Skeletal muscle cell (primary cell): ENCODE data around the gene SPG11.

Source experiments
- DNase-seq: peaks from one replicate; pipeline ENCODE4 v3.0.0-alpha.2; 2010; ENCODE audit warnings: low read depth
- H3K4me3 ChIP-seq: 2 replicates; pipeline ENCODE4 v1.5.1; 2011; ENCODE audit warnings: low read depth, mild to moderate bottlenecking, control low read depth, low read length, moderate library complexity

Gene SPG11

DNA sequence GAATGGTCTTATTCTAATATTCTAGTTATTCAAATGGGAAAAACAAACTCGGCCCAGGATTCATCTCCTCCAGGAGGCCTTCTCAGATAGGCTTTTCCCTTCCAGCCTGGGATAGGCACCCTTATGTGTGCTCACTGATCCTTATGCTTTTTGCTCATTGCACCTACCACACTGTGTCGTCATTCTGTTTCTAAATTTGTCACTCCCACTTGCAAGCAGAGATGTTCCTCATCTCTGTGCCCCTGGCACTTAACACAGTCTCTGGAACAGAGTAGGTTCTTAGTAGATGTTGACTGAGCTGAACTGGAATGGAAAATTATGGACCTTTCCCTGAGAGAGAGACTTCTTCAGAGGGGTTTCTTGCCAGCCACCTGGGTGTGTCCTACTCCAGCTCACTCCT, 18.7 kb upstream of the SPG11 start:
- no peak for DNase-seq
- no peak overlapping the region for H3K4me3 ChIP-seq

DNA sequence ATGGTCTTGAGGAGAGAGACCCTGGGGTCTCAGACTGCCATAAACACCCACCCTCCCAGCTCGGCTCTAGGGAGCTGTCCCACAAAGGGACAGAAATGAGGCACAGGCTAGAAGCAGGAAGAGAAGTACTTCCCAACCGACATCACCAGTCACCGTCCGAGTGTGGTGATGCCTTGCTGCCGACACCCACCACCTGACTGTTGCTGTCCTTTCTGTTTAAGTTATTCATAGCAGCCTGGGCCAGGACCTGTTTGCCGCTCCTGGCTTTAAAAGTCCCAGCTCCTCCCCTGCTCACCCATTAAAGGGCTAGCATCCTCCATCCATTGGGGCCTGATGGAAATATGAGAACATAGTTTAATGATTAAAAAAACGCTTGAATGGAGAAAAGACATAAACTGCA, 13.2 kb upstream of the SPG11 start:
- DNase-seq: no peak
- no peak overlapping the region for H3K4me3 ChIP-seq

DNA sequence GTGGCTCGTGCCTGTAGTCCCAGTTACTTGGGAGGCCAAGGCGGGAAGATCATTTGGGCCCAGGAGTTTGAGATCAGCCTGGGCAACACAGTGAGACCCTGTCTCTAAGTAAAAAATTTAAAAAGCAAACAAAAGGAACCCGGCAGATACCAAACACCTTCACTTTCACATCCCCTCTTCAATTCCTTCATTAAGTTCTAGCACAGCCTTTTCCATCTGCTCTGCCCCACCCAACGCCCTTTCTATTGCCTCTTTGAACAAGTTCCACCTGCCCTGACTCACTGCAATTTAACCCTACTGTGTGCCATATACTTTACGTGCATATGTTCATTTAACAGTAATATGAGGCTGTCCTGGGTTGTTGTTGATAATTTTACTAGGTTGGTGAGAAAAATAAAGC, 12.4 kb upstream of the SPG11 start:
- DNase-seq: no peak
- no peak overlapping the region for H3K4me3 ChIP-seq

DNA sequence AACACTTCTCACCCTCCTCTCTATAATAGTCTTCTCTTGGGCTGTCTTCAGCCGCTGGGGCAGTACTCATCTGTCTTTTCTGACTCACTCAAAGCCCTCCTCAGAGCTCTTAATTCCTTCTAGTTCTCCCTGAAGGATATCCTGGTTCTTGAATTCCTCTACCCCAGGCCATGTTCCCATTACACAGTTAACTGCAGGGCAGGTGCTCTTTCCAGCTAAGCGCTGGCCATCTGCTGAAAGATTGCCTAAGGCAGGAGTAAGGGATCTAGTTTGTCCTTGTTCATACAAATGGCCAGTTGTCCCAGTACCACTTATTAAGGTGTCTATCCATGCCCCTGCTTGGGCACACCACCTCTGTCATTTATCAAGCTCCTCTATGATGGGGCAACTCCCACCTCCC, 10.2 kb upstream of the SPG11 start:
- H3K4me3 ChIP-seq: no peak overlapping the region
- DNase-seq: no peak

DNA sequence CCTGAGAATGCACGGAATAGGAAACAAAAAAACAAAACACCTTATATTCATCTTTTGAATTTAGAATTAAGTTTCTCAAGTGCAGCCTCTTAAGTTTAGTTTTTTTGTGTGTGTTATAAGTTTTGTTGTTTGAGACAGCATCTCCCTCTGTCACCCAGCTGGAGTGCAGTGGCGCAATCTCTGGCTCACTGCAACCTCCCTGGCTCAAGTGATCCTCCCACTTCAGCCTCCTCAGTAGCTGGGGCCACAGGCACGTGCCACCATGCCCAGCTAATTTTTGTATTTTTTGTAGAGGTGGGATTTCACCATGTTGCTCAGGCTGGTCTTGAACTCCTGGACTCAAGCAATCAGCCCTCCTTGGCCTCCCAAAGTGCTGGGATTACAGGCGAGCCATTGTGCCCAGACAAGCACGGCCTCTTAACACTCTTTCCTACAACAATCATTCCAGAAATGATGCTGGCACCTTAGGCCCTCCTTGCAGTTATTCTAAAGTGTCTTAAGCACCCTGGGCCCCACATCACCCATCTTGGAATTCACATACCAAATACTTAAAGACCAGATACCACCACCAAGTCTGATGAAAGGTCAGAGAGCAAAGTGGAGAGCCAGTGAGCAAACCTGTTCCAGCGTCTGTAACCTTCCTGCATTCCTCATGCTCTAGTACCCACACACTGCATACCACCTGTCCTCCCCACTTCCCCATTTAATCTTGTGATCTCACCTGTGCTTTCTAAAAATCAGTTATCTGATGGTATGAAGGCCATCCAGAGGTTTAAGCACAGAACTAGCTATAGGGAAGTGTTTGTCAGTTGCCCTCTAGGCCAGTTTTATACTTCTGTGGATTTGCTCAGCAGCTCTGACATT, 6.9 kb upstream of the SPG11 start:
- H3K4me3 ChIP-seq: no peak overlapping the region
- no peak for DNase-seq

DNA sequence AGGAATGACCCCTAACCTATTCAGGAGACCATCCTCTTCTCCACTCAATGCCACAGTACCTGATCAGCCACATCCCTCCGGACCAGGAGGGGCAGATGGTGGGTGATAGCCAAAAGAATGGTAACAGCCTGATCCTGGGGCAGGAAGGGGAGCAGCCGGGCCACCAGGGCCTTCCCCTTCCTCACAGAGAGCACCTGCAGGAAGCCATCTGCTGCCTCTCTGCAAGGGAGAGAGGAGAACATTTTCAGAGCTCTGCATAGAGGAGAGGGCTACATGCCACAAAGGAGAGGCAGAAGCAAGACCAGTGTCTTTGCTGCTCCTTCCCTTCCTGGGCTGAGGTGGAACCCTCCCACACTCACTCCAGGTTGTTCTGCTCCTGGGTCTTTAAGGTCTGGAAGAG, 5.5 kb upstream of the SPG11 start:
- H3K4me3 ChIP-seq: no peak overlapping the region
- no peak for DNase-seq

DNA sequence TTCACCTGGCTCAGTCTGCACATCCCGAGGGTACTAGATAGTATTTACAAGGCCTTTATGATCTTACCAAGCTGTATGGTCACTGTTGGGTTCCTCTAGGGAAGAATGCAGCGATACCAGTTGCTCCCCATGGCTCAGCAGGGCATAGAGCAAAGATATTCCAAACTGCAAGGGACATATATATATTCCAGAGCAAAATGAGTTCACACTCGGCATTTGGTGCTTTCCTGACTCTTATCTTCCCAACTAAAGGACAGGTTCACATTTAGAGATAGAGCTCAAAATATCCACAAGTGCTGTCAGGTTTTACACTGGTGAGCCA, 3.5 kb upstream of the SPG11 start:
- no peak overlapping the region for H3K4me3 ChIP-seq
- no peak for DNase-seq

DNA sequence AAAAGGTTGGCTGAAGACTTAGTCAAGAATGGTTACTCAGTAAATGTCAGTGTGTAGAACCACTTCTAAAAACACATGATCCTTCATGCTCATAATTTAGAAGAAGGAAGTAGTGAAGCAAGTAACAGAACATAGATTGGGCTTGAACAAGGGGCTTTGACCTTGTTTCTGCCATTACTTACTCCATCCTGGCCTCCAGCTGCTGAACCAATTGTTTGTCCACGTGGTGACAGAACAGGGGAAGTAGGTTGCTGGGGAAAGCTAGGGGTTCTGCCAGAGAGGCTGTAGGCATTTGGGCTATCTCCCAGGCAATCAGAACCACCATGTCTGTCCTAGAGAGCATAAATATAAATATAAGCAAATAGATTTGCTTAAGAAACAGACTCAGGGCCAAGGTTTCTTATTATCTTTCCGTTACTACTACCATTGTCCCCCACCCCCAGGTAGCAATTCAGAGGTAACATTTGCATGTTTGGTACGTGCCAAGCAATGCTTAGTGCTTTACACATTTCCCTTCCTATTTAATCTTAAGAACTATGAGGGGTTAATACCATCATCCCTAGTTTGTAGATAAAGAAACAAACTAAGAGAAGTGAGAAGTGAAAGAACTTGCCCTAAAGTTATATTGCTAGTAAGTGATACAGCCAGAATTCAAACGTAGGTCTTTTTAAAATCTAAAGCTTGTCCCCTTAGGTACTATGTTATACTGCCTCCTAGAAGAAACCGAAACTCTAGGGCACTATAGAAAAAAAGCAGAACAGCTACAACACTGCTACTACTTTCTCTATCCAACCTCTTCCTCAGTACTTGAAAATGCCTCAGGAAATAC, 3.0 kb upstream of the SPG11 start:
- no peak for DNase-seq
- H3K4me3 ChIP-seq: no peak overlapping the region

DNA sequence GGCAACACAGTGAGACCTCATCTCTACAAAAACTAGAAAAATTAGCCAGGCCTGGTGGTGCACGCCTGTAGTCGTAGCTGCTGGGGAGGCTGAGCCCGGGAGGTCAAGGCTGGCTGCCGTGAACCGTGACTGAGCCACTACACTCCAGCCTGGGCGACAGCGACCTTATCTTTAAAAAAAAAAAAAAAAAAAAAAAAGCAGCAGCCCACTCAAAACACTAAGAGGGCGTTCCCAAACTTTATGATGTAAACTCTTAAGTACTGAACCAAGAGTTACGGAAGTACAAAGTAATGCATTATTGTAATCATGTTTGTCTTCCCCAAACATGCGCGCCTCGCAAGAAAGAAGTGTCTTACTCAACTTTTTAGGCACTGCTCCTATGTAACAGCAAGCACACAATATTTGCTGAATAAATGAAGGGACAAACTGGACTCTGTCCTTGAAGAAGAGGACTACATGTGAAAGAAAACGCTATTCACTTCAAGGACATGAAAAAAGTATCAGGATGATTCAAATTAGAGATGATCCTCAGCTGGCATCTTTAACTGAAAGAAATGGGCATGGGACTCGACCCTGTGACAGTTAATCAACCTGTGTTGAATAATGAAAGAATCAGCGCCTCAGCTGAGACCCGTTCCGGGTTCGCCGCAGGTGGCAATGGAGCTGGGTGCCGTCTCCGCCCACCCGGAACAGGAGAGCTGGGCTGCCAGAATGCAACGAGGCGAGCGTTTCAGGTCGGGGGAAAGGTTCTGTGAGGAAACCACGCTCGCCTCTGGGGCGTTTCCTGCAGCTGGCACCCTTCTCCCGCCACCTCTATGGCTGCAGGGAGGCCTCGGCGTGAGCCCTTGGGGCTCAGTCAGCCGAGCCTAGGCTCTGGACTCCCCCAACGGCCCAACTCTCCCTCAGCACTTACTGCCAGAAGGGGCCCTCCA, 718 bp downstream of the SPG11 start:
- DNase-seq: no peak

DNA sequence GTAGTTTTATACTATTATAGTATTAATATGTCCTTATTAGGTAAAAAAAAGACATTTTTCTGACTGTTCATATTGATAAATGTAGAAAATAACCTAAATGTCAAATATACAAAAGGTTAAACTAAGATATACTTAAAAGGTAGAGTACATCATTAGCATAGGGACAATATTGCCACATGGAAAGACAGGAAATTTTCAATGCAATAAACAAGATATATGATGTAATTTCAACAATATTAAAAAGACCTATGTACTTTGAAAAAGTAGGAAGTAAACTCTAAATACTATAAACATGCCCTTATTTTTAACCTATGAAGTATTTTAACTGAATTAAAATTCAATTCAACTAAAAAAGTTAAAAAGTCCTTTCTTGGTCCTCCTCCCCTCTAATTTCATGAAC, 1.9 kb downstream of the SPG11 start:
- H3K4me3 ChIP-seq: no peak overlapping the region
- DNase-seq: no peak

More for the DNA sequence above, 718 bp downstream of the SPG11 start:
- H3K4me3 ChIP-seq: peak overlapping the region; percentile 99

DNA sequence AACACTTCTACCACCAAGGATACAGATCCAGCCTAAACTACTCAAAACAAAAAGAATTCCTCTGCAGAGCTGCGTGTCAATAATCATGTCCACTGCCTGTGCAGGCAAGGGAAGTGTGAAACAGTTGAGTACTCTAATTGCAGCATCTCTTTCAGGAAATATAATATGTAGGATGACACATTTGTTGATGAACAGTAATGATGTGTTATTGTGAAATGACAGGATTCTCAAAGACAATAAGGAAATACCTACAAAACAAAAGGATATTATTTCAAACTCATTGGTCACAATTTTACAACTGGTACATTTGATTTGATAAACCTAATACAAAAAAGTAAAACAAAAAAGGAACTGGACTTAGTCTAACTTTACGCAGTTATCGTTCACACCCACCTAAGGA, 4.4 kb downstream of the SPG11 start:
- no peak overlapping the region for H3K4me3 ChIP-seq
- no peak for DNase-seq

DNA sequence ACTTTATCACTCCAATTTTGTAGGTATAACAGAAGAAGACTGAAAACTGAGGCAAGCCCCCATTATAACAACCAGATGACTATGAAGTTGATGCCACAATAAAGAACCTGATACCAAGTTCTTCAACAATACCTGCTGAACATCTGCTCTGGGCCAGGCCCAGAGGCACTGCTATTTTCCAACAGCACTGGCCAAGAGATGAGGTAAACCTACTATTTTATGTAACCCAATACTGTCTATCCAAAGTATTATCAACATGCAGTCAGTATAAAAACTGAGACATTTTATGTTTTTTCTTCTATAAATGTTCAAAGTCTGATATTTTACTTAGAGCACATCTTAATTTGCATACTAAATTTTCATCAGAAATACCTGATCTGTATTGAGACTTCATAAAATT, 6.1 kb downstream of the SPG11 start:
- H3K4me3 ChIP-seq: no peak overlapping the region
- no peak for DNase-seq

DNA sequence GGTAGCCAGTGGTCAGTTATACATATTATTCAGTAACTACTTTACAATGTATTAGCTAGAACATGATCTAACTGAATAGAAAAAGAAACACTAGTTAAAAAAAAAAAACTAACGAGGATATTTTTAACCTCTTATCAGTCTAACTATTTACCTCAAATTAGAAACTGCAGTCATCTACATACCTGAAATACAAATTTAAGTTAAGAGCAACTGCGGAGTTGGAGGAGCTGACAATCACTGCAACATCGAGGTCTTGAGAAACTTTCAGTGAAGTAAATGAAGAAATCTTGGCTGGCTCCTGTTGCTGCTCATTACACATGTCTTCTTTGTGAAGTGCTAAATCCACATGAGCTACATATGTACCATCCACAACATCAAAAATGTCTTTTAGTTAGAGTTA, 6.5 kb downstream of the SPG11 start:
- no peak overlapping the region for H3K4me3 ChIP-seq
- no peak for DNase-seq

DNA sequence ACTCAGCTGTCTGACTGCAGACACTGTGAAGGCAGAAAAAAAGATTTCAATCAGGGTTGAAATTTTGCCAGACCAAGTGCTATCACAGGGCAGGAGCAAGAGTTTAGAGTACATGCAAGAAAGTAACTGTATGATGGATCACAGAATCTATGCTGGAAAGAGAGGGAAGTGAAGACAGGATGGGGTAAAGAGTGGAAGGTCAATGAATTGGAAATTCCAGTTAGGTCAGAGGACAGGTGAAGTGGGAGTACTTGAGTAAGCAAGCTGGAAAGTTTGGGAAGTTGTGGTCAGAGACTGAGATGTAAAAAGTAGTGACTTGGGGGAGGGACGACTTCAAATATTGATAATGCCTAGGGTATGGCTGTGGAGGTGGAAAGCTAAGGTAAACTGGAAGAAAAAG, 7.2 kb downstream of the SPG11 start:
- no peak overlapping the region for H3K4me3 ChIP-seq
- DNase-seq: no peak

DNA sequence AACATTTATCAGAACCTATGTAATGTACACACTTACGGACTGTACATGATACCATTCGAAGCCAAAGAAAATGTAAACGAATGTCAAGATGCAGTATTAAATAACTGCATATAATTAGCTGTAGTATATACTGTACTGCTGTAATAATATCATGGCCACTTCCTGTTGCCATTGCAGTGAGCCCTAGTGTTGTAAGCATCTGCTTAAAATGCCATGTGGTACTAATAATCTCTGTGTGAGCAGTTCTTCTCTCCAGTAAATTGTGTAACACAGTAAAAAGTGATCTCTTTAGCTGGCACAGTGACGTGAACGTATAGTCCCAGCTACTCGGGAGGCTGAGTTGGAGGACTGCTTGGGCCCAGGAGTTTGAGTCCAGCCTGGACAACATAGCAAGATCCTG, 8.6 kb downstream of the SPG11 start:
- H3K4me3 ChIP-seq: no peak overlapping the region
- DNase-seq: no peak

DNA sequence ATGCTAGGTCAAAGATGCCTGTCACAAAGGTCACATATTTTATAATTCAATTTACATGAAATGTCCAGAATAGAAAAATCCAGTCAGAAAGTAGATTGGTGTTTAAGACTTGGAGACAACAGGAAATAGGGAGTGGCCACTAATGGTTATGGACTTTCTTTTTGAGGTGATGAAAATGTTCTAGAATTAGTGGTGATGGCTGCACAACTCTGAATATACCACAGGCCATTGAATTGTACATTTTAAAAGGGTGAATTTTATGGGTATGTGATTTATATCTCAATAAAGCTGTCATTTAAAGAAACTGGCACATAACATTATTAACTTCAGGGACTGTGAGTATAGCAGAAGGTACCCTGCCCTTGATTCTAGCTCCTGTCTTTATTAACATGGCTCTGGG, 15.8 kb downstream of the SPG11 start:
- no peak for DNase-seq
- H3K4me3 ChIP-seq: no peak overlapping the region

DNA sequence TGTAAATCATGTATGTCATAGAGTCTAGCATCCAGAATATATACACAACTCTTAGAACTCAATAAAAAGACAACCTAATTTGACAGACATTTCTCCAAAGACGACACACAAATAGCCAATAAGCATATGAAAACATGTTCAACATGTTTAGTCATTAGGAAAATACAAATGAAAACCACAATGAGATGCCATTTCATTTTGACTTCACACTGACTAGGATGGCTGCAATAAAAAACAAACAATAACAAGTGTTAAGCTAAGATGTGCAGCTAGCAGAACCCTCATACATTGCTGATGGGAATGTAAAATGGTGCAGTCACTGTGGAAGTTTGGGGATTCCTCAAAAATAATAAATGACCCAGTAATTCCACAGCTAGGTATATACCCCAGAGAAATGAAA, 16.4 kb downstream of the SPG11 start:
- no peak overlapping the region for H3K4me3 ChIP-seq
- no peak for DNase-seq

DNA sequence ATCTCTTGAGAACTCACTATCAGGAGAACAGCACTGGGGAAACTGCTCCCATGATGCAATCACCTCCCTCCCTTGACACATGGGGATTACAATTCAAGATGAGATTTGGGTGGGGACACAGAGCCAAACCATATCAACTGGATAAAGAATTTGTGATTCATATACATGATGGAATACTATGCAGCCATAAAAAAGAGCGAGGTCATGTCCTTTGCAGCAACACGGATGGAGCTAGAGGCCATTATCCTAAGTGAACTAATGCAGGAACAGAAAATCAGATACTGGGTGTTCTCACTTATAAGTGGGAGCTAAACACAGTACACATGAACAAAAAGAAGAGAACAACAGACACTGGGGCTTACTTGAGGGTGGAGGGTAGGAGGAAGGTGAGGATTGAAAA, 17.0 kb downstream of the SPG11 start:
- DNase-seq: no peak
- H3K4me3 ChIP-seq: no peak overlapping the region

DNA sequence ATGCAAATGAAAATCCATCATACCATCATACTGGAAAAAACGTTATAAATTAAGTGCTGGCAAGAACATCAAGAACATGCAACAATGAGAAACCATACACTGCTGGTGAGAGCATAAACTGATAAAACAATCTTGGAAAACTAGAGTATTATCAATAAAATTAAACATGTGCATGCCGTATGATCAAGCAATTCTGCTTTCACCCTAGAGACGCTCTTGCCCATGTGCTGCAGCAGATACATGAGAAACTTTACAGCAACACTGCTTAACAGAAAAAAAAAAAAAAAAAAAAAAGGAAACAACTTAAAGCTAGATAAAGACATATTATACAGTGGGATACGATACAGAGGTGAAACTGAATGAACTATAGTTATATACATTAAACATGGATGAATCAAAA, 21.8 kb downstream of the SPG11 start:
- DNase-seq: no peak
- no peak overlapping the region for H3K4me3 ChIP-seq

DNA sequence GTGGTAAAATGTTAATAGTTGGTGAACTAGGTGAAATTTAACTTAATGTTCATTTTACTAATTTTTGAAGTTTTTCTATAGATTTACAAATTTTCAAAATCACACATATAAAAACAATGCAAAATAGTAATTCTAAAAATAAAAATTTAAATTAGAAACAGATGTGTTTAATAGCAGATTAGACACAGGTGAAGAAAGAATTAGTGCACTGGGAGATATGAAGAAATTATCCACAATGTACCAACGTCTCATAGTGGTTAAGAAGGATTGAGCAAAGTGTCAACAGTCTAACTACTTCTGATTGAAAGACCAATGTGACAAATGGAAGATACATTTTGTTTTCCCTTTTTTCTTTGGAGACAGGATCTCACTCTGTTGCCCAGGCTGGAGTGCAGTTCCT, 26.5 kb downstream of the SPG11 start:
- no peak for DNase-seq
- no peak overlapping the region for H3K4me3 ChIP-seq
